ENCODE measurements around the gene LRRC8E.

The LRRC8E gene

GRCh38 chr19:7888145-7888825 lies at the start of gene LRRC8E:
LRRC8E (plus strand) TSS chr19:7888510; CDS start chr19:7895604, 7,094 bp downstream.
- DNase-seq (ENCODE audit: low read depth): no peak

GRCh38 chr19:7839476-7839875 lies 48.8 kb upstream of the LRRC8E start:
- DNase-seq (ENCODE audit: low read depth): no peak

DNA sequence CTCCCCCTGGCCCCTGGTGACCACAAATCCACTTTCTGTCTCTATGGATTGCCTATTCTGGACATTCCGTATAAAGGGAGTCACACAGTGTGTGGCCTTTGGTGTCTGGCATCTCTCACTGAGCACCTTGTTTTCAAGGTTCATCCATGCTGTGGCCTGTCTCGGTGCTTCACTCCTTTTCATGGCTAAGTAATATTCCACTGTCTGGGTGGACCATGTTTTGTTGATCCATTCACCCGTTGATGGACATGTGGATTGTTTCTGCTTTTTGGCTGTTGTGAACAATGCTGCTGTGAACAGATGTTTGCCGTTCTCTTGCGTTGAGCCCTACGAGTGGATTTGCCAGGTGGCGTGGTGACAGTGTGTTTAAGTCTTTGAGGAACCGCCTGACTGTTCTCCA lies 47.7 kb upstream of the LRRC8E start:
- no peak for DNase-seq (ENCODE audit: low read depth)

GRCh38 chr19:7841751-7842660 lies 46.3 kb upstream of the LRRC8E start:
- DNase-seq (ENCODE audit: low read depth): no peak

- DNase-seq (ENCODE audit: low read depth): no peak
Observed at GRCh38 chr19:7842661-7843294, 45.5 kb upstream of the LRRC8E start.

DNA sequence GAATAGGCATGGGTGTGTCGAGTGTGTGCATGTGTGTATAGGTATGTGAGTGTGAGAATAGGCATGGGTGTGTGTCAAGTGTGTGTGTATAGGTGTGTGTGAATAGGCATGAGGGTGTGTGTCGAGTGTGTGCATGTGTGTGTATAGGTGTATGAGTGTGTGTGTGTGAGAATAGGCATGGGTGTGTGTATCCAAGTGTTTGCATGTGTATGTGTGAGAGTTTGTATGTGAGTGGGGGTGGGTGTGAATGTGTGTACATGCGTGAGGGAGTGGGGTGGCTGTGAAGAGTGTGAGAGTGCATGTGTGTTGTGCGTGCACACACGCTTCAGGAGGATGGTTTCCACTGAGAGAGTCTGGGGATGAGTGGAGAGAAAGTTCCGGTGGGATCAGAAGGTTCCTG lies 44.8 kb upstream of the LRRC8E start:
- DNase-seq (ENCODE audit: low read depth): no peak

DNA sequence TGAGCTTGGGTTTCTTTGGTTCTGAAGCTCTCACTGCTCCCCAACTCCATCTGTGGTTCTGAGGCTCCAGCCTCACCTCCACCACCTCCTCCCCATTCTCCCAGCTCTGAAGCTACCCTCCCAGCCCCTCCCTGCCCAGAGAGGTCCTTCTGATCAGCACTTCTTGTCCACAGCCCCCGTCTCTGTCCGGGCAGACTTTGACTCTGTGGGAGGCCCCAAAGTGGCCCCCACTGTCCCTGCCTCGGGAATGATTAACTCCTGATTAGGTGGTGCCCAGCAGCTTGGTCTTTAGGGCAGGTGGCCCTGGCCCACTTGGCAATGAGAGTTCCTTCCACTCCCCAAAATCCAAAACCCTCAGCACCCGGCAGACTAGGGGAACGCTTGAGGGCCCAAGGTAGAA lies 43.9 kb upstream of the LRRC8E start:
- DNase-seq (ENCODE audit: low read depth): no peak

DNA sequence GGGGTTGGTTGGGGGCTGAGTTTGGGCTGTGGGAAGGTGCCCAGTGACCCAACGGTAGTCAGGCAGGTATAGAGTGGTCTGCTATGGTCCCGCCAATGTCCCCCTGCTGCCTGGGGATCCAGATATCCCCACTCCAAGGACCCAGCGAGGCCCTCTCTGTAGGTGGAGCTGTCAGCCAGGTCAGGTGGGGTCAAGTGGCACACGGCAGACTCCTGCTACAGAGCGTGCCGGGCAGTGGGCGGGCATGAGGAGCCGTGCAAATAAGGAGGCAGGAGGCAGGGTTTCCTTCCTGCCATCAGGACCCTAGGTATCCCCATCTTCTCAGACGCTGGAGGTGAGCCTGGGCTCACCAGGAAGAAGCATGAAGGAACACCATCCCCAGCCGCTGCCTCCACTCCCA lies 43.4 kb upstream of the LRRC8E start:
- no peak for DNase-seq (ENCODE audit: low read depth)

DNA sequence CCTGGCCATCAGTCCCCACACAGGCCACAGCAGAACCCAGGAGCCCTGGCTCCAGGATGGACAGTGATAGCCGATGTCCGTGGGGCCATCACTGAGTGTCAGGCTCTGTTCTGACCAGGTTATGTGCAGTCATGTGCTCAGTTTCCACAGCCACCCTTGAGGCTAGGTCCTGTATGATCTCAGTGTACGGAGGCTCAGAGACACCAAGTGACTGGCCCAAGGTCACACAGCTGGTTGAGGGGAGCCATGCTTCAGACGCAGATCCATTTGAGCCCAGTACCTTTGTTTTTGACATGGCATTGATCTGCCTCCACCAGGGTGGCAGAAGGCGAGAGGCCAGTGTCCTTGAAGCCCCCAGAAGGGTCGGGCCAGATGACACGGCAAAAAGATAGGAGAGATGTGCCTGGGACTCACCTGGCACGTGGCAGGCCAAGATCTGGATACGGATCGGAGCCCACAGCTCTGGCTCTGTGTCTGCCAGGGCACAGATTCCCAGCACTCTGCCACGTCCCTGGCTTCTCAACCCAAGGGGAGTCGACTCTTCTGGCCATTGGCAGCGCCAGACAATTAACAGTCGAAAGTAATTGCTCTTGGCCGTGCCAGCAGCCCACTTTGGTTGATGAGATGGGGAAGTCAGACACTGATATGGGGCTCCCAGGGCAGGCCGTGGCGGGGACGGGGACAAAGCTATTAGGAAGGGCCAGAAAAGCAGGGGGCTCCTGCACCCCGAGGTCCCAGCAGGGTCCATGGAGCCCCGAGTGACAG lies 42.7 kb upstream of the LRRC8E start:
- no peak for DNase-seq (ENCODE audit: low read depth)

GRCh38 chr19:7846155-7846646 lies 42.1 kb upstream of the LRRC8E start:
- no peak for DNase-seq (ENCODE audit: low read depth)

DNA sequence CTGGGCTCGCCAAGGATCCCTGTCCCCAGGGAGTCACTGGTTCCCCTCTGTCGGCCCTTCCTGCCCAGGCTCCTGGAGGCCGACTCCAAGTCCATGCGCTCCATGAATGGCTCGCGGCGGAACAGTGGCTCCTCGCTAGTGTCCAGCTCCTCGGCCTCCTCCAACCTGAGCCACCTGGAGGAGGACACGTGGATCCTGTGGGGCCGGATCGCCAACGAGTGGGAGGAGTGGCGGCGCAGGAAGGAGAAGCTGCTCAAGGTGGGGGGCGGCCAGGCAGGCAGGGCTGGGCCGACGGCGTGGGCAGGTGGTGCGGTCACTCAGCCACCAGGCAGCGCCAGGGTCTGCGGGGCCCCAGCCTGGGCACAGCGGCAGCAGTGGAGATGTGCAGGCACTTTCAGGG lies 40.6 kb upstream of the LRRC8E start:
- no peak for DNase-seq (ENCODE audit: low read depth)

- DNase-seq (ENCODE audit: low read depth): no peak
Observed at GRCh38 chr19:7848779-7849457, 39.4 kb upstream of the LRRC8E start.

DNA sequence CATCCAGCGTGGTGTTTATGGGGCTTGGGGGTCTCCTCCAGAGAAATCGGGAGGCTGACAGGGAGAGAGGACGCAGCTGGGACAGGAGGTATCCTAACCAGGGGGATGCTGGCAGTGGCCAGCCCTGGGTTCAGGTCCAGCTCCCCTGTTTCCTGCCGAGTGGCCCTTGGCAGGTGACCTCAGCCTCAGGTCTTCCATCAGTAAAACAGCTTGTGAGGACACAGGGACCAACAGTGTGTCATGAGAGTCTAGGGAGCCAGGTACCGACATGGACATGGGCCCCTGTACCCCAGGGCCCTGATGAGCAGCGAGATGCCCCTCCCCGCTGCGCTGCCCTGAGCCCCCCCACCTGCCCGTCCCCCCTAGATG lies 38.7 kb upstream of the LRRC8E start:
- no peak for DNase-seq (ENCODE audit: low read depth)

DNA sequence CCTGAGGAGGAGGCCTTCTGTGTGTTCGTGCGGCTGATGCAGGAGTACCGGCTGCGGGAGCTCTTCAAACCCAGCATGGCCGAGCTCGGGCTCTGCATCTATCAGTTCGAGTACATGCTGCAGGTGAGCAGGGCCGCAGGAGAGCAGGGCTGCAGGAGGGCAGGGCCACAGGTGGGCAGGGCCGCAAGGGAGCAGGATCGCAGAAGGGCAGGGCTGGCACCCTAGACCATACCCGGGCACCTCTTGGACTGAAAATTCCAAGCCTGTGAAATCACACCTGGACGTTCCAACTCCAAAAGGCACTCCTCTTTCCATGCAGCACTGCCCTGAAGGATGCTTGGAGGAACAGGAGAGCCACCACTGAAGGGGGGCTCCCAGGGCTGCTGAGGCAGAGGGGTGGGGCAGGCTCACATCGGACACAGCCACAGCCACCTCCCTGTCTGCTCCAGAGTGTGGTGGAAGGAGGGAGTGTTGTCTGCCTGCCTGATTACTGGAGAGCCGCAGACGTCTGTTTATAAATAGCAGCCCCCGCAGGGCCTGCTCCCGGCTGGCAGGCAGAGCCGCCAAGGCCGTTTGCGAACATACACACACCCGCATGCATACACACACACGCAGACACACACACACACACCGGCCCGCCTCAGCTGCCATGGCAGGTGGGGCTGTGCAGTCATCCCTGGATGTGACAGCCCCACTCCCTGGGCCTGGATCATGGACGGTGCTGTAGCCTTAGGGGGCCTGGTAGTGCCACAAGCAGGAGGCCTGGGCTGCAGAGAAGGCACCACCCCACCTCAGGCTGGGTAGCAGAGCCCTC lies 38.1 kb upstream of the LRRC8E start:
- no peak for DNase-seq (ENCODE audit: low read depth)

DNA sequence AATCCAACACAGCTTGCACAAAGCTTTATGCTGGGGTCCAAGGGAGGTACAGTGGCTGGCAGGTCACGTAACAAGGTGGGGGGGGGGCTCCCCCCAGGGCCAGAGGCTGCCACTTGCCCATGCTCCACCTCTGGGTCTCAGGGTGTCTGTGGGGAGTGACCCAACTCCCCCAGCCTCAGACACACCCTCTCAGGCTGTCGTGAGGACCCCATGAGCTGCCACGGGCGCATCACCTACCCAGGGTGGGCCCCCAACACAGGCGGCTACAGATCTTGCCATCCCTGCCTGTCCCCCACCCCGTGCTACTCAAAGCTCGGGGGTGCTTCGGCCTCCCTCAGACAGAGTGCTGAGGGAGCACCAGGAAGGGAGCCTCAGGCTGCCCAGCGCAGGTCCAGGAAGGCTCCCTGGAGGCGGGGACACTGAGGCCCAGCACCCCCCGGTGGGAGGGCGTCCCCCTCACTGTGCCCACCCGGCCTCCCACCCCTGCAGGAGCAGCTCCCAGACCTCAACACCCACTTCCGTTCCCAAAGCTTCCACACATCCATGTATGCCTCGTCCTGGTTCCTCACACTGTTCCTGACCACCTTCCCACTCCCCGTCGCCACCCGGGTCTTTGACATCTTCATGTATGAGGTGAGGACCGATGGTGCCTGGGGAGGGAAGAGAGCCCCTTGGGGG lies 37.2 kb upstream of the LRRC8E start:
- no peak for DNase-seq (ENCODE audit: low read depth)

DNA sequence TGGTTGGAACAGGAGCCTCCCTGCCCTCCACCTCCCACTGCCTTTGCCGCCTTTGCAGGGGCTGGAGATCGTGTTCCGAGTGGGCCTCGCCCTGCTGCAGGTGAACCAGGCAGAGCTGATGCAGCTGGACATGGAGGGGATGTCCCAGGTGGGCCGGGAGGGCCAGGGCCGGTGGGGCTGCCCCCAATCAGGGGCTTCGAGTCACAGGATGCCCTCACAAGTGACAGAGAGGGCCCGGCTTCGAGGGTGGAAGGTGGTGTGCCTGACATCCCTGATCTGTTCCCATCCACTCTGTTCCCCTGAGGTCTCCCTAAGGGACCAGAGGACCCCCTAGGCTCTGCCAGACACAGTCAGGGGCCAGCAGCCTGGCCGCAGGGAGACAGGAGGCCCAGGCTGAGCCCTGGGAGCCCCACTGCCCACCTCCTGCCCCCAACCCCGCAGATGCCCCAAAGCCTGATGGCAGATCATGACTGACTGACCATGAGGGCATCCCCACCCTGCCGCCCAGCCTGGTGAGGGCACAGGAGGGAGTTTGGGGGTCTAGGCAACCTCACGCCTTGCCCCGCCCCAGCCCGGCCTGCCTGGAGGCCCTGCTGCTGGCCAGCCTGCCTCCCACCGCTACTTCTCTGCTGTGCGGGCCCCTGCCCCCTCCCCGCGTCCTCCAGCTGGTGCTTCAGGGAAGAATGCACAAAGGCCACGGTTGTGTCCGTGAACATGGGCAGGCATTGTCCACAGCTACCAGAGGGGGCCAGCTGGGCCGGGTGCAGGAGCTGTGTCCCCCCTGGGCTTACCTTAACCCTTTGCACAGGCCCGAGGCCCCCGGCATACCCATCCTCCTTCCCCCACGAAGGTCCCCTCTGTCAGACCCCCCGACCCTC lies 36.4 kb upstream of the LRRC8E start:
- no peak for DNase-seq (ENCODE audit: low read depth)

DNA sequence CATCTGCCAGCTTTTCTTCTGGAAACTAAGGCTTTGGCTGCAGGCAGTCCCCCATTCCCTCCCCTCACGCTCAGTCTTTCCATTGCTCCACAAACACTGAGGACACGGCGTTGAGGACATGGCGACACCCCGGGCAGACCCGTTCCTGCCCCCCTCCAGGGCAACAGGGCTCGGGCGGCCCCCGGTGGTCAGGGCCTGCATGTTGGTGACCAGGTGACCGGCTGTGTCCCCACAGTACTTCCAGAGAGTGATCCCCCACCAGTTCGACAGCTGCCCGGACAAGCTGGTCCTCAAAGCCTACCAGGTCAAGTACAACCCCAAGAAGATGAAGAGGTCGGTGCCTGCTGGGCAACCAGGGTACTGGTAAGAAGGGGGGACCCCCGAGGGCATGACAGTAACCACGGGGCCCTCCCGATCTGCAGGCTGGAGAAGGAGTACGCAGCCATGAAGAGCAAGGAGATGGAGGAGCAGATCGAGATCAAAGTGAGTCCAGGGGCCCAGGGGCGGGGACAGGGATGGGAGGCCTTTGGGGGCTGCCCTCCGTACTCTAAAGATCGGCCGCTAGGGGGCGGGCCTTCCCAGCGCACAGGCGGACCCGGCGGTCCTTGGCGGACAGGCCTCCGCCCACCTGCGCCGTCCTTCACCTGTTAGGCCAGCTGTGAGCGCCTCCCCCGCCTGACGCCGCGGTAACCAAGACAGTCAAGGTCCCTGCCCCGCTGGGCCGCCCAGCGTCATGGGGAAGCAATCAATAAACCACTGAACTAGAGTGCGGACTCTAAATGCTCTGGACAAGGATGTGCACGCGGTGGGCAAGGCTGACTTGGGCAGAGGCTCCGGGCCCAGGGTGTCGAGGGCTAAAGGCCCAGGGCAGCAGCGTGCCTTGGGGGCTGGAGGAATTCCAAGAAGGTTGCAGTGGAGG lies 35.2 kb upstream of the LRRC8E start:
- DNase-seq (ENCODE audit: low read depth): peak; percentile 66

- DNase-seq (ENCODE audit: low read depth): no peak
Observed at GRCh38 chr19:7853770-7854128, 34.6 kb upstream of the LRRC8E start.

Measured in stimulated activated CD8-positive, alpha-beta memory T cell treated with anti-CD3 and anti-CD28 coated beads, Interleukin-4, amount 100 ng/mL, for 24 hours (primary cell).